A549 (cell line): ENCODE measurements around the gene AUTS2.
"Not testable (repeated sequence)": the region's sequence is repeated elsewhere in the genome, so short reads cannot be mapped to it uniquely, and the experiment has no call there.

Source experiments
- ESRRA ChIP-seq: fragments of 150-350 bp; IDR thresholded peaks from 2 replicates; pipeline ENCODE4 v1.6.1; 2014; ENCODE audit warnings: mild to moderate bottlenecking, low read length, borderline replicate concordance
- SMC3 ChIP-seq: fragments of >200 bp; sonication (Bioruptor Twin); formaldehyde crosslinking; IDR thresholded peaks from 3 replicates; pipeline ENCODE4 v1.6.1; 2018; ENCODE audit warnings: inconsistent platforms
- ZNF302 ChIP-seq: fragments of 250-450 bp; sonication (Bioruptor Pico); IDR thresholded peaks from 2 replicates; pipeline ENCODE4 v1.9.0; 2021; ENCODE audit warnings: inconsistent platforms, mild to moderate bottlenecking, moderate library complexity
- TF ChIP-seq, protein P1 (sequence below): fragments of >200 bp; sonication (Bioruptor Twin); formaldehyde crosslinking; IDR thresholded peaks from 3 replicates; pipeline ENCODE4 v1.5.1; 2016

DNA sequence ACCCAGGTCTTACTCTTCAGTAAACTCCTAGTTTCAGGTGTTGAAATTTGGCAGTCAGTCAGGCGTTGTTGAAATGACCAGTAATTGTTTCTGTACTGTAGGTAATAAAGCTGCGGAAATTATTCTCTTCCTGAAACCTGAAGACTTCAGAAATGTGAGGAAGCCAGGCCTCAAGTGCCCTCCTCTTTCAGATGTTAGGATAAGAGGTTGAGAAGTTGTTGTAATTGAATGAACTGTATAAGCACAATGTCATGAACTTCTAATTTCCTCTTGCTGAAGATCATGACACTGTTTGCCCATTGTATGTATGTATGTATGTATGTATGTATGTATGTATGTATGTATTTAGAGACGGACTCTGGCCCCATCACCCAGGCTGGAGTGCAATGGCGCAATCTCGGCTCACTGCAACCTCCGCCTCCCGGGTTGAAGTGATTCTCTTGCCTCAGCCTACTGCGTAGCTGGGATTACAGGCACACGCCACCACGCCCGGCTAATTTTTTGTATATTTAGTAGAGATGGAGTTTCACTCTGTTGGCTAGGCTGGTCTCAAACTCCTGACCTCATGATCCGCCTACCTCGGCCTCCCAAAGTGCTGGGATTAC lies 1131.4 kb downstream of the AUTS2 start:
- TF ChIP-seq ESRRA; ZNF302 (CRISPR knock-in tag); SMC3: not testable (repeated sequence)
- TF ChIP-seq, protein P1, sequence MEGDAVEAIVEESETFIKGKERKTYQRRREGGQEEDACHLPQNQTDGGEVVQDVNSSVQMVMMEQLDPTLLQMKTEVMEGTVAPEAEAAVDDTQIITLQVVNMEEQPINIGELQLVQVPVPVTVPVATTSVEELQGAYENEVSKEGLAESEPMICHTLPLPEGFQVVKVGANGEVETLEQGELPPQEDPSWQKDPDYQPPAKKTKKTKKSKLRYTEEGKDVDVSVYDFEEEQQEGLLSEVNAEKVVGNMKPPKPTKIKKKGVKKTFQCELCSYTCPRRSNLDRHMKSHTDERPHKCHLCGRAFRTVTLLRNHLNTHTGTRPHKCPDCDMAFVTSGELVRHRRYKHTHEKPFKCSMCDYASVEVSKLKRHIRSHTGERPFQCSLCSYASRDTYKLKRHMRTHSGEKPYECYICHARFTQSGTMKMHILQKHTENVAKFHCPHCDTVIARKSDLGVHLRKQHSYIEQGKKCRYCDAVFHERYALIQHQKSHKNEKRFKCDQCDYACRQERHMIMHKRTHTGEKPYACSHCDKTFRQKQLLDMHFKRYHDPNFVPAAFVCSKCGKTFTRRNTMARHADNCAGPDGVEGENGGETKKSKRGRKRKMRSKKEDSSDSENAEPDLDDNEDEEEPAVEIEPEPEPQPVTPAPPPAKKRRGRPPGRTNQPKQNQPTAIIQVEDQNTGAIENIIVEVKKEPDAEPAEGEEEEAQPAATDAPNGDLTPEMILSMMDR, result not testable (repeated sequence)
